H9 (cell line): ENCODE data around the gene ABCG1. TPM values are rescaled to one million over a fixed set of nuclear protein-coding genes. Genes with fewer than 3 reads are reported as not detected.

Experiments
- DNase-seq: peaks from one replicate; pipeline ENCODE4 v3.0.0-alpha.2; 2017
- H2AFZ ChIP-seq: one replicate; pipeline ENCODE4 v1.6.1; 2013; ENCODE audit warnings: mild to moderate bottlenecking, low read length, control low read depth, moderate library complexity
- H2AK5ac ChIP-seq: 2 replicates; pipeline ENCODE4 v1.6.1; 2013; ENCODE audit warnings: low read length, control low read depth, mixed read lengths; ENCODE audit not compliant: insufficient read length
- H2BK120ac ChIP-seq: one replicate; pipeline ENCODE4 v1.6.1; 2013; ENCODE audit warnings: low read depth, mild to moderate bottlenecking, low read length, control low read depth, inconsistent platforms; ENCODE audit not compliant: poor library complexity, severe bottlenecking
- H2BK12ac ChIP-seq: 2 replicates; pipeline ENCODE4 v1.6.1; 2013; ENCODE audit warnings: low read length, control low read depth, mixed read lengths, low read depth; ENCODE audit not compliant: insufficient read length
- H2BK15ac ChIP-seq: 2 replicates; pipeline ENCODE4 v1.6.1; 2013; ENCODE audit warnings: low read depth, low read length, control low read depth
- H2BK20ac ChIP-seq: one replicate; pipeline ENCODE4 v1.6.1; 2013; ENCODE audit warnings: low read depth, mild to moderate bottlenecking, low read length, control low read depth, inconsistent platforms; ENCODE audit not compliant: poor library complexity, severe bottlenecking
- H2BK5ac ChIP-seq: 2 replicates; pipeline ENCODE4 v1.6.1; 2013; ENCODE audit warnings: low read length, control low read depth, mixed read lengths; ENCODE audit not compliant: insufficient read length
- H3K14ac ChIP-seq: 2 replicates; pipeline ENCODE4 v1.6.1; 2013; ENCODE audit warnings: low read length, control low read depth; ENCODE audit not compliant: insufficient read depth
- H3K18ac ChIP-seq: 2 replicates; pipeline ENCODE4 v1.6.1; 2013; ENCODE audit warnings: low read depth, mild to moderate bottlenecking, mixed read lengths, low read length, control low read depth; ENCODE audit not compliant: insufficient read length
- H3K23ac ChIP-seq: 2 replicates; pipeline ENCODE4 v1.6.1; 2013; ENCODE audit warnings: low read length, control low read depth, mixed read lengths, low read depth; ENCODE audit not compliant: insufficient read length
- H3K23me2 ChIP-seq: 2 replicates; pipeline ENCODE4 v1.6.1; 2013; ENCODE audit warnings: low read depth, mild to moderate bottlenecking, mixed read lengths, low read length, control low read depth; ENCODE audit not compliant: insufficient read length, poor library complexity, severe bottlenecking
- H3K27ac ChIP-seq: 2 replicates; pipeline ENCODE4 v1.5.1; 2013; ENCODE audit warnings: low read length, control low read depth, mixed read lengths, low read depth; ENCODE audit not compliant: insufficient read length
- H3K27me3 ChIP-seq: 2 replicates; pipeline ENCODE4 v1.6.1; 2013; ENCODE audit warnings: low read length, control low read depth, inconsistent platforms; ENCODE audit not compliant: insufficient read depth
- H3K4ac ChIP-seq: 2 replicates; pipeline ENCODE4 v1.6.1; 2013; ENCODE audit warnings: low read depth, mild to moderate bottlenecking, control low read depth, inconsistent platforms, low read length, moderate library complexity
- H3K4me1 ChIP-seq: 2 replicates; pipeline ENCODE4 v1.6.1; 2013; ENCODE audit warnings: low read length, control low read depth, inconsistent platforms; ENCODE audit not compliant: insufficient read depth
- H3K4me2 ChIP-seq: 2 replicates; pipeline ENCODE4 v1.6.1; 2013; ENCODE audit warnings: low read length, control low read depth, mixed read lengths; ENCODE audit not compliant: insufficient read length, insufficient read depth
- H3K56ac ChIP-seq: 2 replicates; pipeline ENCODE4 v1.6.1; 2013; ENCODE audit warnings: low read depth, mild to moderate bottlenecking, mixed read lengths, low read length, control low read depth; ENCODE audit not compliant: insufficient read length
- H3K79me1 ChIP-seq: 2 replicates; pipeline ENCODE4 v1.6.1; 2013; ENCODE audit warnings: low read depth, mild to moderate bottlenecking, moderate library complexity, low read length, control low read depth, inconsistent platforms; ENCODE audit not compliant: insufficient read depth, poor library complexity, severe bottlenecking
- H3K79me2 ChIP-seq: 2 replicates; pipeline ENCODE4 v1.6.1; 2013; ENCODE audit warnings: low read length, control low read depth, inconsistent platforms; ENCODE audit not compliant: insufficient read depth
- H3K9ac ChIP-seq: 2 replicates; pipeline ENCODE4 v1.6.1; 2013; ENCODE audit warnings: low read length, control low read depth, mixed read lengths; ENCODE audit not compliant: insufficient read length; ENCODE audit errors: extremely low read depth
- H3K9me3 ChIP-seq: one replicate; pipeline ENCODE4 v1.6.1; 2013; ENCODE audit warnings: low read depth, low read length, inconsistent platforms; ENCODE audit not compliant: control insufficient read depth
- H3T11ph ChIP-seq: one replicate; pipeline ENCODE4 v1.6.1; 2013; ENCODE audit warnings: mild to moderate bottlenecking, low read length, control low read depth, inconsistent platforms
- H4K20me1 ChIP-seq: one replicate; pipeline ENCODE4 v1.6.1; 2013; ENCODE audit not compliant: control insufficient read depth, insufficient read length, insufficient read depth
- H4K5ac ChIP-seq: 2 replicates; pipeline ENCODE4 v1.6.1; 2013; ENCODE audit warnings: low read depth, mild to moderate bottlenecking, mixed read lengths, low read length, control low read depth; ENCODE audit not compliant: insufficient read length
- H4K8ac ChIP-seq: replicated peaks from 2 replicates; pipeline ENCODE4 v1.6.1; 2013; ENCODE audit warnings: low read length, control low read depth, mixed read lengths, low read depth; ENCODE audit not compliant: insufficient read length
- H4K91ac ChIP-seq: 2 replicates; pipeline ENCODE4 v1.6.1; 2013; ENCODE audit warnings: low read depth, mild to moderate bottlenecking, moderate library complexity, mixed read lengths, low read length, control low read depth; ENCODE audit not compliant: insufficient read length
- H3K27ac Mint-ChIP-seq, 3 experiments: 2 replicates in 2 of 3; 3 replicates in 1 of 3; pipeline ENCODE4 v1.8.0; 2020 to 2021; ENCODE audit warnings: mixed read lengths in 3 of 3, mild to moderate bottlenecking in 1 of 3, moderate library complexity in 1 of 3
- H3K27me3 Mint-ChIP-seq: 2 replicates; pipeline ENCODE4 v1.8.0; 2021; ENCODE audit warnings: low read depth, mild to moderate bottlenecking, moderate library complexity, mixed read lengths
- H3K36me3 Mint-ChIP-seq, 3 experiments: 2 replicates in 2 of 3; 3 replicates in 1 of 3; pipeline ENCODE4 v1.8.0; 2020 to 2021; ENCODE audit warnings: low read depth in 3 of 3, mixed read lengths in 3 of 3; ENCODE audit not compliant: insufficient read depth in 1 of 3
- H3K4me1 Mint-ChIP-seq, 2 experiments: 2 replicates each; pipeline ENCODE4 v1.8.0; 2020; ENCODE audit warnings: mixed read lengths in 2 of 2
- H3K4me3 Mint-ChIP-seq, 2 experiments: 2 replicates in 1 of 2; 3 replicates in 1 of 2; pipeline ENCODE4 v1.8.0; 2020 to 2021; ENCODE audit warnings: mild to moderate bottlenecking in 2 of 2, mixed read lengths in 2 of 2, moderate library complexity in 1 of 2
- H3K9me3 Mint-ChIP-seq, 2 experiments: 2 replicates in 1 of 2; 3 replicates in 1 of 2; pipeline ENCODE4 v1.8.0; 2020; ENCODE audit warnings: mild to moderate bottlenecking in 2 of 2, mixed read lengths in 2 of 2, moderate library complexity in 1 of 2
- CTCF ChIP-seq: fragments of 200-600 bp; sonication (generic); conservative IDR thresholded peaks from 3 replicates; pipeline ENCODE4 v1.8.0; 2021; ENCODE audit warnings: antibody characterized with exemption, mild to moderate bottlenecking
- WGBS: extraction: QIAGEN DNeasy Blood & Tissue Kit; methylation state at CpG from one replicate; pipeline ENCODE4 v1.1.7; 2013; ENCODE audit warnings: missing lambda C conversion rate, low lambda C conversion rate, mixed read lengths; ENCODE audit not compliant: insufficient read length; ENCODE audit errors: extremely low coverage; 5-methylcytosine and 5-hydroxymethylcytosine counted together
- total RNA-seq: library from RNA; stranded (reverse); gene quantifications from 2 replicates; pipeline ENCODE4 v1.2.1, GENCODE V29; 2021

ABCG1 gene
- total RNA-seq, 1 experiment from 2014 or later, result 0.83 TPM

- peaks cover 7% of the 10 kb centered on the region for H3K27me3 Mint-ChIP-seq
- H2BK15ac ChIP-seq, result no peak overlapping the region
- H3K4me3 Mint-ChIP-seq, result no peak overlapping the region
These were observed 15.0 kb upstream of the ABCG1 start for GRCh38 chr21:42203936-42204335.

More at GRCh38 chr21:42203936-42204335, 15.0 kb upstream of the ABCG1 start:
- H3K4me1 Mint-ChIP-seq, result peaks cover 9 to 19% of the 10 kb centered on the region in 2 experiments
- Histone ChIP-seq H3K56ac (no peak overlapping the region), H3K79me2 (no peaks in the 10 kb centered on the region), H2AFZ (no peak overlapping the region), H3K14ac (no peak overlapping the region), H3K9me3 (no peaks in the 10 kb centered on the region), H2BK120ac (no peak overlapping the region), H3K27me3 (no peaks in the 10 kb centered on the region), H3K27ac (no peak overlapping the region), H3K9ac (no peak overlapping the region), H2BK20ac (no peak overlapping the region), H4K91ac (no peak overlapping the region), H3K4me1 (no peaks in the 10 kb centered on the region), H4K20me1 (no peaks in the 10 kb centered on the region), H3K18ac (no peak overlapping the region), H3T11ph (no peak overlapping the region), H3K4me2 (no peak overlapping the region), H4K5ac (no peak overlapping the region), H2AK5ac (no peak overlapping the region), H3K23ac (no peak overlapping the region), H2BK12ac (no peak overlapping the region), H2BK5ac (no peak overlapping the region), H4K8ac (no peak overlapping the region), H3K23me2 (no peaks in the 10 kb centered on the region), H3K4ac (no peak overlapping the region), H3K79me1 (no peaks in the 10 kb centered on the region)
- no peak overlapping the region for H3K27ac Mint-ChIP-seq
- peaks cover 9 to 16% of the 10 kb centered on the region in 2 experiments for H3K9me3 Mint-ChIP-seq
- DNase-seq, result no peak
- no peak for TF ChIP-seq CTCF
- H3K36me3 Mint-ChIP-seq, result peaks cover 2 to 7% (median 2%) of the 10 kb centered on the region in 3 experiments; a peak in 3 of 7 replicates
- no CpG with 5 or more reads among the region's 1 CpG for WGBS
